ENCODE results near the gene CACNA1D.

Gene CACNA1D

DNA sequence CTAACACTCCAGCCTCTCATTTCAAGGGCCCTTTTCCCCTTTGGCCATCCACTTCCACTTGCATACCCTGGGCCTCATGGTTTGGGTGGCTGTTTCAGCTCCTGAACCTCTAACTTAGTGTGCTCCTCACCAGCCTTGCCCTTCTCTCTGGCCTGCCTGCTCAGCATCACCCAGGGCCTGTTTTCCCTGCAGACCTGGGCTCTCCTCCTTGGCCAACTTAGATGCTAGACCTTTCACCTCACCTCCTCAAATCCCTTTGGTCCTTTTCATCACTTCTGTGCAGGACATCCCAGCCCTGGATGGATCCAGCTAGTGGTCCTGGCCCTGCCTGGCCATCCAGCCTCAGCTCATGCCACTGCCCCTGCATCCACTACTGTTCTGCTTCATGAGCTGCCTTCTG is 95.4 kb downstream of the CACNA1D start:
- TF ChIP-seq, protein P1, sequence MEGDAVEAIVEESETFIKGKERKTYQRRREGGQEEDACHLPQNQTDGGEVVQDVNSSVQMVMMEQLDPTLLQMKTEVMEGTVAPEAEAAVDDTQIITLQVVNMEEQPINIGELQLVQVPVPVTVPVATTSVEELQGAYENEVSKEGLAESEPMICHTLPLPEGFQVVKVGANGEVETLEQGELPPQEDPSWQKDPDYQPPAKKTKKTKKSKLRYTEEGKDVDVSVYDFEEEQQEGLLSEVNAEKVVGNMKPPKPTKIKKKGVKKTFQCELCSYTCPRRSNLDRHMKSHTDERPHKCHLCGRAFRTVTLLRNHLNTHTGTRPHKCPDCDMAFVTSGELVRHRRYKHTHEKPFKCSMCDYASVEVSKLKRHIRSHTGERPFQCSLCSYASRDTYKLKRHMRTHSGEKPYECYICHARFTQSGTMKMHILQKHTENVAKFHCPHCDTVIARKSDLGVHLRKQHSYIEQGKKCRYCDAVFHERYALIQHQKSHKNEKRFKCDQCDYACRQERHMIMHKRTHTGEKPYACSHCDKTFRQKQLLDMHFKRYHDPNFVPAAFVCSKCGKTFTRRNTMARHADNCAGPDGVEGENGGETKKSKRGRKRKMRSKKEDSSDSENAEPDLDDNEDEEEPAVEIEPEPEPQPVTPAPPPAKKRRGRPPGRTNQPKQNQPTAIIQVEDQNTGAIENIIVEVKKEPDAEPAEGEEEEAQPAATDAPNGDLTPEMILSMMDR (conservative IDR thresholded peaks at IDR 0.05; ENCODE audit: control insufficient read depth, insufficient read depth, low read depth, low read length) = no peak
- no peak for DNase-seq (ENCODE audit: low read depth)

GRCh38 chr3:53590606-53591005 is 96.2 kb downstream of the CACNA1D start:
- H3K4me3 ChIP-seq (ENCODE audit: control insufficient read depth, low read depth, low read length) = no peak overlapping the region
- TF ChIP-seq, protein P1 (conservative IDR thresholded peaks at IDR 0.05; ENCODE audit: control insufficient read depth, insufficient read depth, low read depth, low read length) = no peak
- DNase-seq (ENCODE audit: low read depth) = no peak

More for the DNA sequence above, 95.4 kb downstream of the CACNA1D start:
- H3K4me3 ChIP-seq (ENCODE audit: control insufficient read depth, low read depth, low read length) = no peak overlapping the region

DNA sequence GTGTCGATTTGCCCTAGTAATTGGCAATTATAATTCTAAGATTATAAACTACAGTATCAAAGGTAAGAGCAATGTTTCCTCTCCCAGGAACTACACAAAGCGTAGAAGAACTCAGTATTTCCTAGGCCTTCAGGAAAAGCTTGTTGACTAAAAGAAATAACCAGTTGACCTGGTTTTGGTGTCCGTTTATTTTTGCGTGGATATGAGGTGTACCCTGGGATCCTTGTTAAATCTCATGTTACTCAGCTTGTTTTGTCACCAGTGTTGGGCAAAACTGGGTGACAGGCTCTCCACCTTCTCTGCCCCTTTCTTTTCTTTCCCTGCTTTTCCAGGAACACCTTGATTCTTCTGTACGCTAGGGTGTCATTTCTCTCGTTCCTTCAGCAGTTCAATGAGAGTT is 97.2 kb downstream of the CACNA1D start:
- DNase-seq (ENCODE audit: low read depth) = no peak
- TF ChIP-seq, protein P1 (conservative IDR thresholded peaks at IDR 0.05; ENCODE audit: control insufficient read depth, insufficient read depth, low read depth, low read length) = no peak
- H3K4me3 ChIP-seq (ENCODE audit: control insufficient read depth, low read depth, low read length) = no peak overlapping the region

- TF ChIP-seq, protein P1 (conservative IDR thresholded peaks at IDR 0.05; ENCODE audit: control insufficient read depth, insufficient read depth, low read depth, low read length) = no peak
Observed at GRCh38 chr3:53592862-53593261, 98.5 kb downstream of the CACNA1D start.

GRCh38 chr3:53593611-53594010 is 99.2 kb downstream of the CACNA1D start:
- DNase-seq (ENCODE audit: low read depth) = no peak
- TF ChIP-seq, protein P1 (conservative IDR thresholded peaks at IDR 0.05; ENCODE audit: control insufficient read depth, insufficient read depth, low read depth, low read length) = no peak
- H3K4me3 ChIP-seq (ENCODE audit: control insufficient read depth, low read depth, low read length) = no peak overlapping the region

More at GRCh38 chr3:53592862-53593261, 98.5 kb downstream of the CACNA1D start:
- no peak for DNase-seq (ENCODE audit: low read depth)
- H3K4me3 ChIP-seq (ENCODE audit: control insufficient read depth, low read depth, low read length) = no peak overlapping the region

GRCh38 chr3:53594276-53594675 is 99.9 kb downstream of the CACNA1D start:
- DNase-seq (ENCODE audit: low read depth) = no peak
- TF ChIP-seq, protein P1 (conservative IDR thresholded peaks at IDR 0.05; ENCODE audit: control insufficient read depth, insufficient read depth, low read depth, low read length) = no peak
- H3K4me3 ChIP-seq (ENCODE audit: control insufficient read depth, low read depth, low read length) = no peak overlapping the region

DNA sequence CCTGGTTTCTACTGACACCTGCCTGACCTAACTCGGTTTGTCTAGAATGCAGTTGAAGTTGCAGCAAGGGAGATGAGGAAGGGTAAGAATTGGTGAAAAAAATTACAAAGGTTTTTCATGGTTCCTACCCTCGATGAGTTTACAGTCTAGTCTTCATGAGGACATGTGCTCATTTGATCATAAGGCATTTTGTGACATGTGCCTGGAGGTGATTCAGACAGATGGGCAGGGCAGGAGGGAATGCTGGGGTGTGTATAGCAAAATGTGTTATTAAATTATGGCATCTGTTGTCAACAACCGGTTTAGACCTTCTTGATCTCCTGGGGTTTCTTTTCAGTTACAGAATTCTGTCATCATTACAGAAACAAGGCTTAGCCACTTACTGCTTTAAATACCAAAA is 101.2 kb downstream of the CACNA1D start:
- H3K4me3 ChIP-seq (ENCODE audit: control insufficient read depth, low read depth, low read length) = no peak overlapping the region
- TF ChIP-seq, protein P1 (conservative IDR thresholded peaks at IDR 0.05; ENCODE audit: control insufficient read depth, insufficient read depth, low read depth, low read length) = no peak
- DNase-seq (ENCODE audit: low read depth) = no peak
